Activated CD4-positive, alpha-beta T cell treated with anti-CD3 and anti-CD28 coated beads for 4 hours (primary cell): ENCODE results near the gene ALG14.
A peak's percentile ranks its signal among the peaks of the same experiment; 100 is the strongest.
"Not testable (repeated sequence)": the region's sequence is repeated elsewhere in the genome, so short reads cannot be mapped to it uniquely, and the experiment has no call there.

Experiments
- DNase-seq, 2 donors: peaks; one replicate each; pipeline ENCODE4 v3.0.0-alpha.2; 2020

The ALG14 gene

DNA sequence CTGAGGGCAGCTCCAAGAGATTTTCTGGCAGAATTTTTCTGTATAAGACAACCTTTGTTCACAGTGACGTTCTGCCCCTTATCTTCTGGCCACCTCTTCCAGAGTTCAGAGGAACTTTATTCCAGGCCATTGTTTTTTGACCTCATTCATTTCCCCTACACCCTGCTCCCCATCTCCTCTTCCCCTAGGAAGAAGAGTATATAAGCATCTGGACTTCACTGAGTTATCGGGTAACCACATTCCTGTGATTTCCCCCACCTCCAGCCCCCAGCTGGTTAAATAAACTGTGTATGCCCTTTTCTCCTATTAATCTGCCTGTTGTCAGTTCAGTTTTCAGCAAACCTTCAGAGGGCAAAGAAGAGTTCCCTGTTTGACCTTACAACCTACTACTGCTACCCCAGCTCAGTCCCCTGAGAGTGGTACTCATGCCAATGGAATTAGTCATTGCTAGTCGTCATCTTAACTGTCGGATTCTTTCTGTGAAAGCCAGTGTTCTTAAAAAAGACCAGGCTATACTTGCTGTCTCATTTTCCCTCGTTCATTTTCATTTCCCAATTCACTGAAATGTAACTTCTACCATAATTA, 14.3 kb upstream of the ALG14 start:
- DNase-seq: no peak

DNA sequence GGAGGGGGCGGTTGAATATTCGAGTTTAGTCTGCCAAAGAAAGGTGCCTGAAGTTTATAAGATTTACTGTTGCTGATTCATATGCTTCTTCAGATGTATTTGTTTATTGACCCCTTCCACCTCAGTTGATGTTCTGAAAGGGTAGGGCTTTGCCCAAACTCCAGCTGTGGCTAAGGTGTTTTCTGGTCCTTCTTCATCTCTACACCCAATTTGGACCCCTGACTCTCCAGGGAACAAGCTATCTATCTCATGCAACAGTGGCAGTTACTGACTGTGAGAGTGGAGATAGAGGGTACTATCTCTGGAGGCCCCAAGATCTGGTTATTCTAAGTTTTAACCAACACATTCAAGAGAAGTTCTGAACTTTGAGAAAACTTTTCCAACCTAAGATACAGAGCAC, 12.6 kb upstream of the ALG14 start:
- no peak for DNase-seq

DNA sequence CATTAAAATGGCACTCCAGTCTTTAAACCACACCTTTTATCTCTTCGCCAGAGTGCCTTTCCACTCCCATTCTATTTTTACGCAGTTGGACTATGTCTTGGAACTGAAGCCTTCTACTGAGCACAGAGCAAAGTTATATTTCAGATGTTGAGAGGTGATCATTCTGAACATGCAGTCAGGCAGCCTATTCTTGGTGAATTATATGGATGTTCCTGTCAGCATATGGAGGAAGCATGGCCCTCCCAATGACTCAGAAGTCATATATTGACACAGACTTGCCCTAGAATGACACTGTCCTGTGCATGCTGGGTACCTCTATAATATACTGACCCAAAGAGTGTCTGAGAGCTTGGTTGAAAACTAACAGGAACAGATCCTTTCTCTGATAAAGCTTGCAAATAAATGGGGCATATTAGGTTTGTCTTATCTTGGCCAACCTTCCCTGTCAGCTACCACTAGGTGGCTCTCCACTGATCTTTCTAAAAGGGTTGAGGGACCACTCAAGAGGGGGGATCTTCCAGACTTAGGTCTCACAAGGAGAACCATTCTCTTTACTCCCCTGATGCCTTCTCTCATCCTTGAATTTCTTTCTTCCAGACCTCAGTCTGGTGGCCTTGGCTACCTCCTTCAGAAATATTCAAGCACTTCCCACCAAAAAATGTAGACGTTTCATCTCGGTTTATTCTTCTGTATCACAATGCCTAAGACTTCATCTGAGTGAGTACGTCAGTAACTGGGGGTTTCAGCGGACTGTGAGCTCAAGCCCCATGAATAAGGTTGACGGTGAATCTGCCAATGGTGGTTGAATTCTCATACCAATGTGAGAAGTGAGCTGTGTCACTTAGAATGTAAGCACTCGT, 11.8 kb upstream of the ALG14 start:
- DNase-seq: peak; percentile 2 to 13

DNA sequence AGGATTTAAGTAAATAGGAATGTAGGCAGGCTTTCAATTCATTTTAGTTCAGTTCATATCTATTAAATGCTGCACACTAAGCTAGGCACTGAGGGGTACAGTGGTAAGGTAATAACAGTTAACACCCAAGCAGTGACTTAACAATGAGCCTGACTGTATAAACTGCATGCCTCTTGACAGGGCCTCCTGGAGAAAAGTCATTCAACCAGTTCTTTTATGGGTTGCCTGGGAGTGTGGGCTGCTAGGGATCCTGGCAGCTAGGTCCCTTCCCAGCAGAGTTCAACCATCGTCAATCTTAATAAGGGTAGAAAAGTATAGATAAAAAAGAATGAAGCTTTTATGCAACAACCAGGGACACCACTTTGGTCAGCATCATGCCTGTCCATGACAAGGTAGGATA, 8.1 kb upstream of the ALG14 start:
- no peak for DNase-seq

DNA sequence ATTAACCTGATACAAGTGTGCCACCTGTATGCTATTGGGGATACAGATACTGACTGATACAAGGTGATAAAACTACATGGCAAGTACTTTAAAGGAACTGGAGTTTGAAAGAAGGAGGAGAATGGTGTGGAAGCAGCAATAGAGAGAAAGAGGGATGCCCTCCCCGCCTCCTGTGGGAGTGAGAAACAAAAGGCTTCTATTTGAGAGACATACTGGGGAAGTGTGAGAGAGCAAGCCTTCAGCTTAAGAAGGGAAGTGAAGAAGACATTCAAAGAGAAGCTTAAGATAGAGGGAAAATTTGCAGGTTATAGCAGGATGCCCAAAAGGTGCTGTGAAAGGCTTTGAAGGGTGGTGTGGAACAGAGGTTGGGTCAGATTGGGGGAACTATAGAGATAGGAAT, 7.7 kb upstream of the ALG14 start:
- DNase-seq: no peak

DNA sequence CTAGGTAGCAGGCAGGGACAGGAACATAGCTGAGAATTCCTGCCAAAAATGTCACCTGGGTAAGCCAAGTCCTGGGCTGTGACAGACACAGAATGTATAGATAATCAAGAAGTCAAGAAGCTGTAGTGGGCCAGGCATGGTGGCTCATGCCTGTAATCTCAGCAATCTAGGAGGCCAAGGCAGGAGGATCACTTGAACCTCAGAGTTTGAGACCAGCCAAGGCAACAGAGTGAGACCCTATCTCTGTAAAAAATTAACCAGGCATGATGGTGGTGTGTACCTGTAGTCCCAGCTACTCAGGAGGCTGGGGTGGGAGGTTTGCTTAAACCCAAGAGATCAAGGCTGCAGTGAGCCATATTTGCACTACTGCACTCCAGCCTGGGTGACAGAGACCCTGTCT, 3.3 kb upstream of the ALG14 start:
- no peak for DNase-seq

DNA sequence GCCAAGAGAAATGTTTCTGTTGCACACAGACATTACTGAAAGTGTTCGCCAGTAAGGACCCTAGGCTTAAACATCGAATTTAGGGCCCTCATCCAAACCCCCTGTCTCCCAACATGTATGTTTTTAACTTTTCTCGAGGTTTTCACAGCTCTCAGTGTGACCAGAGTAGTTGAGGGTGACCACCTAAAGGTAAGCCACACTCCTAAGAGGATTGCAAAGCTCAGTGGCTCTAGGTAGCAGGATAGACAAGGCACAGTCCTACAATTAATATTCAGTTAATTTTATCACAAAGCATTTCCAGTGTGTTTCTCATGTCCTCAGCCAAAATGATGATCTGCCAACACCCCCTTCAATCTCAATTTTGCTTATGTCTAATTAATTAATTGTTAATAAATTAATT, 695 bp upstream of the ALG14 start:
- DNase-seq: no peak

DNA sequence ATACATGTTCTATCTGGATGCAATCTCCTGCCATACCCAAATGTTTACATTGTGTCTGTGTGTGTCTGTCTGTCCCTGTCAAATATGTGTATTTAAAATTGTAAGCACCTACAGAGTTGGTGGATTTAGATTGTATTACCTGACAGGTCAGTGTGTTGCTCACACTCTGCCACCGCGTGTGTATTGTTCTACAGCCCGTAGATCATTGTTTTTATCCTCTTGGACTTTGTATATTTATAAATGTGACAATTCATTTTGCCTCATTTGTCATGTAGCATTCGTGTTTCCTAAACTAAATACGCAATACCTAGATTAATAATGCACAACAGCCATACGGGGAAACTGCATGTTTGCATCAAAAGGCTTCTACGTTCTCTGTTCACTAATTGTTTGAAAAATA, 634 bp downstream of the ALG14 start:
- no peak for DNase-seq

DNA sequence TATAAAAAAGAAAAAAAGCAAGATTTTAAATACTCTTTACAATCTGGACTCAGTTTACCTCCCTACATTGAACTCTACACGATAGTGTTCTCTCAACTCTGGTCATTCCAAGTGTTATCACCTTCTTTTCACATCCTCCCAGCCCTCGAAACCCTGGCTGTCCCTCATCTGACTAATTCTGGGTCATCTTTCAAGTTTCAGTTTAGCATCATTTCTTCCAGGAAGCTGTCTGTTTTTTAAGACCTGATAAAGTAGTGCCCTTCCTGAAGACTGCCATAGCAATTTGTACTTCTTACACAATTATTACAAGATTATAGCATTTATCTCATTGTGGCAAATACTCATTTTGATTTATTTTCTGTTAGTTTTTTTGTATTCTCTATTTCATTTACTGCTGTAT, 1.2 kb downstream of the ALG14 start:
- no peak for DNase-seq

DNA sequence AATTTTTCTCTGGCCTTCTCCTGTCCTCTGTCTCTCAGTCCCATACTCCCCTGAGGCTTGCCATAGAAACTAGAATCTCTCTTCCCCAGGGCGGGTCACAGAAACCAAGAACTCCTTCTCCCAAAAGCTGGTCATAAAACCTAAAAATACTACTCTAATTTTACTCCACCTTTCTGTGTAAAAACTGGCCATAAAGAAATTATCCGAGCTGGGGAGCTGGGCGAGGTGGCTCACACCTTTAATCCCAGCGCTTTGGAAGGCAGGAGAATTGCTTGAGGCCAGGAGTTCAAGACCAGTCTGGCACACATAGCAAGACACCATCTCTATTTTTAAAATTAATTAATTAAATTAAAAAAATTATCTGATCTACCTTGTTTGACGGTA, 3.0 kb downstream of the ALG14 start:
- no peak for DNase-seq

DNA sequence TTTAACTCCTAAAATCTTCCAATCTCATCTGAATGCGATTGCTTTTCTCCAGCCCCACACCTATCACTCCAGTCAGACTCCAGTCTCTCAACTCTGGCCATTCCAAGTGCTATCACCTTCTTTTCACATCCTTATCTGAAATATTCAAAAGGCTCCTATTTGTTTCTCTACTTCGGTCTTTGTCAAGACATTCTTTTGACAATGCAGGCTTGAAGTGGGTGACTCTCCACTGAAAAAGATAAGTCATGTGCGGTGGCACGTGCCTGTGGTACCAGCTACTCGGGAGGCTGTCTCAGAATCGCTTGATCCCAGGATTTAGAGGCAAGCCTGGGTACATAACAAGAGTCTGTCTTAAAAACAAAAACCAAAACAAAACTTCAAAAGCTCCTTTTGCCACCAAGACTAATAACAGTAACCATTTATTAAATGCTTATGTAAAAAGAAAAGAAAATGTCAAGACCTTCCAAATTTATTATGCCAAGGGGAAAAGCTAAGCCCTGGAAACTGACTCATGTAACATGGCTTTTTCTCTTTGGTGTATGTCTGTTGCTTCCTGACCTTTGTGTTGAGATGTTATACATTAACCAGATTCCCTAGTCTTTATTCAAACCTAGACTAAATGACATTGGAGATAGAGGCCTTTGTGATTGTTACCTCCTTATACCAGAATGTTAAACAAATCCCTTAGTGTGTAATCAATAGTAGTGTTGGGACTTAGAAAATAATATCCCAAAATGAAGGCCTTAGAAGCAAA, 3.6 kb downstream of the ALG14 start:
- DNase-seq: no peak

DNA sequence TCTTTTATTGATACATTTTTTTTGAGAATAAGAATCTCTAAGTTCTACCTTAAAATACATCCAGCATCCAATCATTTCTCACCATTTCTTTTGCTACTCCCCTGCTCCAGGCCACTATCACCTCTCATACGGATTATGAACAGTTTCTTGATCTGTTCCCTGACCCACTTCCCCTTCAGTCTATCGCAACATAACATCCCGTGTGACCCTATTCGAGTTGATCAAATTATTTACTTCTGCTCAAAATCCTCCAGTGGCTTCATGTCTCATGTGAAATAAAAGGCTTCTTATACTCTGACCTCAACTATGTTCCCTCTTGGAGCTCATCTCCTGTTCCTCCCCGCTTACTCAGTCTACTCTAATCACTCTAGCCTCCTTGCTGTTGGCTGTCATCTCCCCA, 5.2 kb downstream of the ALG14 start:
- no peak for DNase-seq

DNA sequence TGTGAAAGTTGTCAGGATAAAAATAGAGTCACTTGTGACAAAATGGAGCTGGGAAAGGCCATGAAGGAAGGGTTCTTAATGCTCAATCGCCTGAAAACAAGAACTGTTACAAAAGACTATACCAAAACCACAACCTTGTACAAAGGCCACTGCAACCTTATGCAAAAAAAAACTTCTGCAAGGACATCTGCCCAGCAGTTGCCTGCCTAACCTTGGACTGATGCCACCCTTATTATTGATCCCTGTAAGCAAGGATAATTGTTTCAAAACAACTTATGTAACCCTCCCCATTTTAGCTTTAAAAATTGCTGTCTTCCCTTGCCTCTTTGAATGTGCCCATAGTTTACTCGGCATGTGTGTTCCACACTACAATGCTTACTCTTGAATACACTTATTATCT, 5.7 kb downstream of the ALG14 start:
- no peak for DNase-seq

DNA sequence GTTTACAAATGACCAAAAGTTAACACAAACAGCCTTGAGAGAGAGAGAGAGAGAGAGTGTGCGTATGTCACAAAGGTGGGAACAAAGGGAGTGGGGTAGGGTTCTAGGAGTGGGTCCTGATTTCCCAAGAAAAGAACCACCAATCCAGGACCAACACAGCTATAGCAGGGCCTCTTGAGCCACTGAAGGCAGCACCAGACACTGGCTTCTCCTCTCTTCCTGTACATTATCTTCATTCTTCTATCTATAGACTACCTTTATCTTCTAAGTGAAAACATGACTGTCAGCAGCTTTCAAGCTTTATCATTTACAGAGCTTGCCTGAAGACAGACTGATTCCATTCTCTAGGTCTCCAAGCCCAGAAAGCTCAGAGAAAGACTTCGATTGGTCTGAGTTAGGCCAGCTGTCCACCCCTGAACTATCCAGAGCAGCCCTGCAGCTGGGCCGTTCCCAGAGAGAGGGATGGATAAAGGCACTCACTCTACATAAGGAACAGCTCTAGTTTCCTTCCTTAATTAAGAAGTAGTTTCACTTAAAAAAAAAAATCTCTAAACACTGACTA, 11.2 kb downstream of the ALG14 start:
- DNase-seq: no peak

DNA sequence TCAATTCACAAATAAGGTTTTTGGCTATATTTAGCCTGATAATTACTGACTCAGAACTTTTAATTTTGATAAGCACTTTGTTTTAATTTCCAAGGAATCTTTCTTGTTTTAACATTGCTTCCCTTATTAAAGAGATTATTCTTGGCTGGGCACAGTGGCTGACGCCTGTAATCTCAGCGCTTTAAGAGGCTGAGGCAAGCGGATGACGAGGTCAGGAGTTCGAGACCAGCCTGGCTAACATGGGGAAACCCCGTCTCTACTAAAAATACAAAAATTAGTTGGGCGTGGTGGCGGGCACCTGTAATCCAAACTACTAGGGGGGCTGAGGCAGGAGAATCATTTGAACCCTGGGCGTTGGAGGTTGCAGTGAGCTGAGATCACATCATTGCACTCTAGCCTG, 13.8 kb downstream of the ALG14 start:
- DNase-seq: no peak

DNA sequence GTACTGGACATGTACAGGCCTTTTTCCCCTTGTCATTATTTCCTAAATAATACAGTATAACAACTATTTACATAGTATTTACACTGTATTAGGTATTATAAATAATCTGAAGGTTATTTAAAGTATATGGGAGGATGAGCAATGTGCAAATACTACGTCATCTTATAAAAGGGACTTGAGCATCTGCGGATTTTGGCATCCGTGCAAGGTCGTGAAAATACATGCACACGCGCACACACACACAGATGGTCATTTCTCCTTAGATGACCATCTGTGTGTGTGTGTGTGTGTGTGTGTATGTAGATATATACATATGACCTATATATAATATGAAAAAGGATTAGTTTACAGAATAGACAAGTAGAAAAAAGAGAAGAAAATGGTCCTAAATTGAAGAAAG, 15.4 kb downstream of the ALG14 start:
- no peak for DNase-seq

DNA sequence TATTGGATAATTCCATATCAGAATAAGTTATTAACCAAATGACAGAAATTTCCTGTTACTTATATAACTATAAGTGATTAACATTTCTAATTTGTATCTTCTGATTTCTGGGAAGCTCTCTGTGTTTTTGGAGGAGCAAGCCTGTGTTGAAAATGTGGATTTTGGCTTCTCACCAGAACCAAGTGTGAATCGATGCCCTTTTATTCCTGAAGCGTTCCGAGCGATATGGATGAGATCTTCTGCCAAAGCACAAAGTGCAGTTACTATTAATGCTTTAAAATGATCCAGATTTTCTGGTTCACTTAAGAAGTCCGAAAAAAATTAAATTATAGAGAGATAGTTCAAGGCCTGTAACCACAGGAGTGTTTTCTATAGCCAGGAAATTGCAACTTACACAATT, 22.8 kb downstream of the ALG14 start:
- no peak for DNase-seq

DNA sequence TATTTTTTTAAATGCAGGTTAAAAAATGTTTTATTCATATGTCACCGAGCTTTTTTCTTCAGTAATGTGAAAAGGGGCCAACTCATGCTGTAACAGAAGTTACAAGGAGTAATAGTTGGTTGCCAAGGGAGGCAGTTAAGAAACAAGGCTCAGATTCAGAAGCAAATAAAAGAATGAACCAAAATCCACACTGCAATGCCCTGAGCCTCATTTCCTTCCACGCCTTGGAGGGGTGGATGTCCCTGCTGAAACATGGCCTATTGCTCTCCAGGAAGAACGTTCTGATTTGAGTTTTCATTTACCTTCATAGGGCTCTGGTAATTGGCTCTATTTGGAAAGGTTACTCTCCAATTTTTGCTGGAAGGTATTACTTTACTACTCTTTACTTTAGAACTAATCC, 24.4 kb downstream of the ALG14 start:
- no peak for DNase-seq

DNA sequence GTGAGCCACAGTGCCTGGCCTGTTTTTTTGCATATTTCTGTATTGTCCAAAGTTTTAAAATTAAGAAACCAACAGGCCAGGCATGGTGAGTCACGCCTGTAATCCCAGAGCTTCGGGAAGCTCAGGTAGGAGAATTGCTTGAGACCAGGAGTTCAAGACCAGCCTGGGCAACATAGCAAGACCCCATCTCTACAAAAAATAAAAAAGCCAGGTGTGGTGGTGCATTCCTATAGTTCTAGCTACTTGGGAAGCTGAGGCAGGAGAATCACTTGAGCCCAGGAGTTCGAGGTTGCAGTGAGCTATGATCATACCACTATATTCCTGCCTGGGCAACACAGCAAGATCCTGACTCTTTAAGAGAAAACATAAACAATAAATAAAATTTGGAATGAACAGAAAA, 25.1 kb downstream of the ALG14 start:
- DNase-seq: not testable (repeated sequence)

DNA sequence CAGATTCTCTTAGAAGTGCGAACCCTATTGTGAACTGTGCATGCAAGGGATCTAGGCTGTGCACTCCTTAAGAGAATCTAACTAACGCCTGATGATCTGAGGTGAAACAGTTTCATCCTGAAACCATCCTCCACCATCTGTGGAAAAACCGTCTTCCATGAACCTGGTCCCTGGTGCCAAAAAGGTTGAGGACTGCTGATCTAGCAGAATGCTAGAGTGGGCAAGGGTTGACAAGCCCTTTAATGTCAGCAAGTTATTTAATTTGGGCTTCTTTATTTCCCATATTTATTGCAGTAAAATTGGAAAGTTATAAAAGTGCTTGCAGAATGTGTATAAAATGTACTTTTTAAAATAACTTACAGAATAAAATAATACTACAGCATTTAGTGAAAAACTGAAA, 26.4 kb downstream of the ALG14 start:
- DNase-seq: no peak

DNA sequence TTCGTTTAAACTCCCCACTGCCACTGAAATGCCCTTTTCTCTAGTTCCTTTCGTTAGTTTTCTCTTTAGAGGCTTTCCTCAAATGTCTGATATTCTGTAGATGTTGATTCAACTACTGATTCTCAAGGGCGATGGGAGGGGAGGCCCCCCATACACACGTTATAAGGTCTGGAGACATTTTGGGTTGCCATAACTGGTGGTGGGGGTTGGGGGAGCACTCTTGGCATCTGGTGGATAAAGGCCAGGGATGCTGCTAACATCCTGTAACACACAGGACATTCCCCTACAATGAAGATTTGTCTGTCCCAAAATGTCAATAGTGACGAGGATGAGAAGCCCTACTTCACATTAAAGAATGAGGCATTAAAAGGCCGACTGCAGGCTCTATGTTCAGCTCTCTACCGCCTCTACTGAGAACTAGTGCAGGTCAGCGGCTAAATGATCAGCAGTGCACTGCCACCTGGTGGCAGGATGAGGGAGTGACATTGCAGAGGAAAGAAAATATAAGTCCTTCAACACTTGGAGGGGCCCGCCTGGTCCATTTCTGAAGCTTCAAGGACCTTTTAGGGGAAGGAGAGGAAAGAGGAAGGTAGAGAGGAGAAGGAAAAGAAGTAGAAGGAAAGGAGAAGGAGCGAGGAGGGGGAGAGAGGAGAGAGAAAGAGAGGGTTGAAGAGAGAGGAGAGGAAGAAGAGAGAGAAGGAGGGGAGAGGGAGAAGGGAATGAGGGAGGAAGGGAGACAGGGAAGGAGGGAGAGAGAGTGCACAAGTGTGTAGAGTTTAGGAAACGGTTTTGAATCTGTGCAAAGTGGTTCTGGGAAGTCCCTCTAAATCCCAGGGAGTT, 29.4 kb downstream of the ALG14 start:
- peak; percentile 65 to 75 for DNase-seq

DNA sequence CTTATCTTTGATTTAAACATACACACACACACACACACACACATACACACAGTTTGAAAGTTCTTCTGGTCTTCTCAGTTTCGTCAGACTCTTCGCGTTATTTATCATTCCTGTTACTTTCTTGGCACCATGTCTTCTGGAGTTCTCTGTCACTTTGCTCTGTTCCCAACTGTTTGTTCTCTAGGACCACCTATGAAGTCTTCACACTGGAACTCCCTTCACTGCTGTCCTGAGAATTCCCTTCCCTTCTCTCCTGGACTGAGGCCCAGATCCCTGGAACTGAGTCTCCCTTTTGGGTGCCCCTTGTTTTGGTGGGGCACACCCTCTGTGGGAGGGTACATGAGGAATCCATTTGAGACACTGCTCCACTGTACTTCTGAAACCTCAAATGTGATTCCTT, 30.5 kb downstream of the ALG14 start:
- no peak for DNase-seq
